Urothelium cell line (cell line): Measurements from ENCODE around the gene AP3B1.
"Not testable (repeated sequence)": the region's sequence is repeated elsewhere in the genome, so short reads cannot be mapped to it uniquely, and the experiment has no call there.

Source experiments
- DNase-seq: peaks from one replicate; pipeline ENCODE4 v3.0.0; 2011; ENCODE audit warnings: low spot score, mixed read lengths
- FAIRE-seq: peaks from 2 replicates; lab custom pipeline; 2011; peaks lifted over from hg19 to GRCh38; lab: Jason Lieb, UNC

Gene AP3B1

GRCh38 chr5:78245136-78245535, 49.4 kb downstream of the AP3B1 start:
- no peak for DNase-seq
- FAIRE-seq: no peak

GRCh38 chr5:78243639-78244038, 50.9 kb downstream of the AP3B1 start:
- FAIRE-seq (no peak), DNase-seq (no peak)

- FAIRE-seq: no peak
- no peak for DNase-seq
Observed at GRCh38 chr5:78243091-78243490, 51.4 kb downstream of the AP3B1 start.

GRCh38 chr5:78242001-78242400, 52.5 kb downstream of the AP3B1 start:
- FAIRE-seq (no peak), DNase-seq (no peak)

- DNase-seq: no peak
- FAIRE-seq: no peak
Observed at GRCh38 chr5:78237911-78238310, 56.6 kb downstream of the AP3B1 start.

- FAIRE-seq: no peak
Observed at GRCh38 chr5:78236046-78236445, 58.5 kb downstream of the AP3B1 start.

GRCh38 chr5:78235289-78235688, 59.2 kb downstream of the AP3B1 start:
- FAIRE-seq: no peak
- DNase-seq: no peak

More at GRCh38 chr5:78236046-78236445, 58.5 kb downstream of the AP3B1 start:
- no peak for DNase-seq

- DNase-seq (no peak), FAIRE-seq (no peak)
Observed at GRCh38 chr5:78234804-78235203, 59.7 kb downstream of the AP3B1 start.

- DNase-seq (no peak), FAIRE-seq (no peak)
Observed at GRCh38 chr5:78232163-78232562, 62.3 kb downstream of the AP3B1 start.

- FAIRE-seq: no peak
- no peak for DNase-seq
Observed at GRCh38 chr5:78224358-78224757, 70.1 kb downstream of the AP3B1 start.

GRCh38 chr5:78221964-78222451, 72.5 kb downstream of the AP3B1 start:
- no peak for FAIRE-seq
- peak; percentile 6 for DNase-seq

GRCh38 chr5:78221467-78221866, 73.0 kb downstream of the AP3B1 start:
- FAIRE-seq: no peak
- DNase-seq: no peak

- DNase-seq: no peak
- no peak for FAIRE-seq
Observed at GRCh38 chr5:78215972-78216371, 78.5 kb downstream of the AP3B1 start.

GRCh38 chr5:78215565-78215964, 78.9 kb downstream of the AP3B1 start:
- DNase-seq: no peak
- no peak for FAIRE-seq

- no peak for FAIRE-seq
Observed at GRCh38 chr5:78213799-78214198, 80.7 kb downstream of the AP3B1 start.

GRCh38 chr5:78211052-78211451, 83.4 kb downstream of the AP3B1 start:
- DNase-seq (no peak), FAIRE-seq (no peak)

More at GRCh38 chr5:78213799-78214198, 80.7 kb downstream of the AP3B1 start:
- DNase-seq: no peak

GRCh38 chr5:78204241-78204640, 90.3 kb downstream of the AP3B1 start:
- DNase-seq (no peak), FAIRE-seq (no peak)

GRCh38 chr5:78203815-78204214, 90.7 kb downstream of the AP3B1 start:
- FAIRE-seq: no peak
- no peak for DNase-seq

- DNase-seq: no peak
- FAIRE-seq: no peak
Observed at GRCh38 chr5:78190402-78190801, 104.1 kb downstream of the AP3B1 start.

GRCh38 chr5:78188681-78189080, 105.8 kb downstream of the AP3B1 start:
- not testable (repeated sequence) for FAIRE-seq, DNase-seq

GRCh38 chr5:78187172-78187571, 107.3 kb downstream of the AP3B1 start:
- FAIRE-seq: no peak
- DNase-seq: no peak

GRCh38 chr5:78182838-78183237, 111.7 kb downstream of the AP3B1 start:
- no peak for FAIRE-seq
- DNase-seq: no peak

- DNase-seq (no peak), FAIRE-seq (no peak)
Observed at GRCh38 chr5:78178356-78178755, 116.1 kb downstream of the AP3B1 start.
